Measurements from ENCODE around the gene VRK3. TPM values are rescaled to one million over a fixed set of nuclear protein-coding genes. Genes with fewer than 3 reads are reported as not detected.

VRK3 gene
- total and polyA plus RNA-seq, 3 donors from 2014 or later, result 143 to 375 (median 237) TPM

DNA sequence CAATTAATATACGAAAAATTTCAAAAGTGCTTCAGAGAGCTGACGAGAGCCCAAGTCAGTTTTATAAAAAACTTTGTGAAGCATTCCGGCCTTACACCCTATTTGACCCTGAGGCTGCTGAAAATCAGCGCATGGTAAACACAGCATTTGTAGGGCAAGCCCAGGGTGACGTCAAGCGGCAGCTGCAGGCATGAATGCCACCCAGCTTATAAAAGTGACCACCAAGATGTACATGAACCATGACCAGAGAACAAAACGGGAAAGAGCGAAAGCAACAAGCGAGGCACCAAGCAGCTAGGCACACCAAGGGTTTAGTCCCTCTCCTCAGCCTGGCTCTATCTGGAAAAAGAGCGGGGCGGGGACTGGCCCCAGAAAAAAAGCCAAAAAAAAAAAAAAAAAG, 70.2 kb downstream of the VRK3 start:
- H3K36me3 ChIP-seq (ENCODE audit: low read depth, missing control alignments), result no peaks in the 10 kb centered on the region
- DNase-seq, result no peak
- intact Hi-C loops (cut with DNase I; ENCODE audit: low total_unique reads), result no loop called here
- no peaks in the 10 kb centered on the region for H3K27me3 ChIP-seq
- H3K4me1 ChIP-seq, result peaks cover 35% of the 10 kb centered on the region
- no peaks in the 10 kb centered on the region for H3K9me3 ChIP-seq
- no peak overlapping the region for H3K4me3 ChIP-seq
- TF ChIP-seq, protein P1, sequence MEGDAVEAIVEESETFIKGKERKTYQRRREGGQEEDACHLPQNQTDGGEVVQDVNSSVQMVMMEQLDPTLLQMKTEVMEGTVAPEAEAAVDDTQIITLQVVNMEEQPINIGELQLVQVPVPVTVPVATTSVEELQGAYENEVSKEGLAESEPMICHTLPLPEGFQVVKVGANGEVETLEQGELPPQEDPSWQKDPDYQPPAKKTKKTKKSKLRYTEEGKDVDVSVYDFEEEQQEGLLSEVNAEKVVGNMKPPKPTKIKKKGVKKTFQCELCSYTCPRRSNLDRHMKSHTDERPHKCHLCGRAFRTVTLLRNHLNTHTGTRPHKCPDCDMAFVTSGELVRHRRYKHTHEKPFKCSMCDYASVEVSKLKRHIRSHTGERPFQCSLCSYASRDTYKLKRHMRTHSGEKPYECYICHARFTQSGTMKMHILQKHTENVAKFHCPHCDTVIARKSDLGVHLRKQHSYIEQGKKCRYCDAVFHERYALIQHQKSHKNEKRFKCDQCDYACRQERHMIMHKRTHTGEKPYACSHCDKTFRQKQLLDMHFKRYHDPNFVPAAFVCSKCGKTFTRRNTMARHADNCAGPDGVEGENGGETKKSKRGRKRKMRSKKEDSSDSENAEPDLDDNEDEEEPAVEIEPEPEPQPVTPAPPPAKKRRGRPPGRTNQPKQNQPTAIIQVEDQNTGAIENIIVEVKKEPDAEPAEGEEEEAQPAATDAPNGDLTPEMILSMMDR (IDR thresholded peaks at IDR 0.05), result no peak
- no peak for TF ChIP-seq POLR2A (IDR thresholded peaks at IDR 0.05)
- 32 to 38% methylated on average over 11 of the region's 11 CpGs for WGBS, 2 donors
- H3K27ac ChIP-seq, result peak overlapping the region in 1 of 2 donors; percentile 25

DNA sequence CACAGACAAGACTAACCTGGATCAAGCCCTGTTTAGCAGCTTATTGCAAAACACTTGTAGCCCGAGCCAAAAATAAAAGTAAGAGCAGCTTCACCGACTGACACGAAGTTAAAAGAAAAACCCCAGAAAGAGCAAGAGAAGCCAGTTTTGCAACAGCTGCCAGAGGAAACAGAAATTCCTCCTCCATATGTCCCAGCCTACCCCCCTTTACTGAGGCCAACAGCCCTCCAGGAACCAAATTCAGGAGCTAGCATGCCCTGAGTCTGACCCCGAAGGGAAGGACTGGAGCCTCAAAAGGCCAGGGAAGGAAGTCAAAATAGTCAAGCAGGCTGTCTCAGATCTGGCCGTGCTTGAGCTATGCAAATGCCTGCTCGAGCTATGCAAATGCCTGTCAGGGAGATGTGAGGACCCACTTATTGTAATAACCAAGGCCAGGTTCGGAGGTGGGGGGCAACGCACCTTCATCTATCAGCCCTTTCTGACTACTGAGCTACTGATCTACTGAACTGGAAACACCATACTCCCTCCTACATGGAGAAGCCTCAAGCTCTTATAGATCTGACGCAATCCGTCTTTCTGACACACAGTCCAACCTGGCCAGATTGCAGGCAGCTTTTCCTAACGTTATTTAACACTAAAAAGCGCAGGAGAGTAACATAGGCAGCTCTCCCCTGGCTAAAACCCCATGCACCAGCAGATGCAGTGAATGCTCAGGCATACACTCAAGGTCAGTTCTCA, 70.9 kb downstream of the VRK3 start:
- Histone ChIP-seq H3K4me3 (no peak overlapping the region), H3K27me3 (no peaks in the 10 kb centered on the region), H3K27ac (peak overlapping the region; percentile 21 to 60), H3K4me1 (peaks cover 35% of the 10 kb centered on the region), H3K36me3 (ENCODE audit: low read depth, missing control alignments) (no peaks in the 10 kb centered on the region), H3K9me3 (no peaks in the 10 kb centered on the region)
- no peak for TF ChIP-seq POLR2A (IDR thresholded peaks at IDR 0.05)
- TF ChIP-seq, protein P1 (IDR thresholded peaks at IDR 0.05), result no peak
- WGBS, 2 donors, result 21 to 32% methylated on average over 12 of the region's 12 CpGs
- DNase-seq, result peak; percentile 36
- intact Hi-C loops (cut with DNase I; ENCODE audit: low total_unique reads), result no loop called here

DNA sequence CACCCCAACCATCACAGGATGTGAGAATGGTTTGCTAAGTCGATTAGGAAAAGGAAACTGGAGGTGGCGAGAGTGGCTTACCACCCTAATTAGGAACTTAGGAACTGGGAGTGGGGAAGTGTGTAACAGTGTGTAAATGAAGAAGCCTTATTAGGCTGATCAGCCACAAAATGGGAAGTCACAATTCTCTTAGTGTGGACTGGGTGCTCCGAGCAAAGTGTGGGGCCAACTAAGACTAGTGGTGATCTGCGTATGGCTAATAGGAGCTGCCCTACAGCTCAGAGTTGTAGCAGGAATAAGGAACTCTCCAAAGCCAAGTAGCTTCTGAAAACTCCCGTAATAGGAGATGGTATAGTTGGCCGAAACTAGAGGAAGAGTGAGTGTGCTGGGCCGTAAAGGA, 71.8 kb downstream of the VRK3 start:
- TF ChIP-seq, protein P1 (IDR thresholded peaks at IDR 0.05), result no peak
- TF ChIP-seq POLR2A (IDR thresholded peaks at IDR 0.05), result no peak
- intact Hi-C loops (cut with DNase I; ENCODE audit: low total_unique reads), result no loop called here
- Histone ChIP-seq H3K4me1 (peaks cover 35% of the 10 kb centered on the region), H3K27ac (peak overlapping the region in 1 of 2 donors; percentile 60), H3K27me3 (no peaks in the 10 kb centered on the region), H3K9me3 (no peaks in the 10 kb centered on the region), H3K4me3 (no peak overlapping the region), H3K36me3 (ENCODE audit: low read depth, missing control alignments) (no peaks in the 10 kb centered on the region)
- DNase-seq, result no peak
- 38 to 56% methylated on average over 7 of the region's 7 CpGs for WGBS, 2 donors

DNA sequence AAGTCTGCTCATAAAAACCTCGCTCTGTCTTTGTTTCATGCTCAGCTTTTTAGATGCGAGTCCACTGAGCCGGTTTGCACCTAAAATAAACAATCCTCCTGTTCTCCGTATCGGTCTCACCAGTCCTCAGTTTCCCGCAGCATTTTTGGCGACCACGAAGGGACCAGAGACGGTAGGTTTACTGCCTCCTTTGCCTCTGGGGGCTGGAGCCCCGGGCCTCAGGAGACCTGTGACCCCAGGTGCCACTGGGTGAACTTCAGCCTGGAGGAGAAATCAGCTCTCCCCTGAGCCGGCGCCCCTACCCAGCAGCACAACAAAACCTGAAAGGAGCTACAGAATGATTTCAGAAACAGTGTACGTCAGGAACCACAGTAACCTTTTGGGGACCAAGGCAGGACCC, 72.3 kb downstream of the VRK3 start:
- intact Hi-C loops (cut with DNase I; ENCODE audit: low total_unique reads), result no loop called here
- DNase-seq, result no peak
- Histone ChIP-seq H3K9me3 (no peaks in the 10 kb centered on the region), H3K36me3 (ENCODE audit: low read depth, missing control alignments) (no peaks in the 10 kb centered on the region), H3K27ac (peak overlapping the region in 1 of 2 donors; percentile 60), H3K4me3 (no peak overlapping the region), H3K27me3 (no peaks in the 10 kb centered on the region), H3K4me1 (peaks cover 35% of the 10 kb centered on the region)
- no peak for TF ChIP-seq POLR2A (IDR thresholded peaks at IDR 0.05)
- TF ChIP-seq, protein P1 (IDR thresholded peaks at IDR 0.05), result no peak
- WGBS, 2 donors, result 39 to 69% methylated on average over 13 of the region's 13 CpGs

DNA sequence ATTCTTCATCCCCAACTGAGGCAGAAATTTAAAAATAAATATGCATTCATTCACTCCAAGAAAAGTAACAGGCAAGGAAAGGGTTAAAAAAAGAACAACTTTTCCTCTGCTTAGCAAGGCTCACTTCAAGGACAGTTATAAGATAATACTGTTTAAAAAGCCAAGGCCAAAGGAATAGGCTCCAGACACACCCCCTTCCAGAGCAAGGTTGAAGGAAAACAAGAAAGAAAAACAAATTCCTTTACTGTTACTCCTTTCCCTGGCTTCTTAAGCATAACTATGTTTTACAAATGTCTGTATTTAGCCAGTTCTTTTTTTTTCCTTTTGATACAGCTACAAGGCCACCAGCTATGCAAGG, 72.7 kb downstream of the VRK3 start:
- Histone ChIP-seq H3K36me3 (ENCODE audit: low read depth, missing control alignments) (no peaks in the 10 kb centered on the region), H3K4me3 (no peak overlapping the region), H3K27me3 (no peaks in the 10 kb centered on the region), H3K27ac (no peak overlapping the region), H3K4me1 (peaks cover 35% of the 10 kb centered on the region), H3K9me3 (no peaks in the 10 kb centered on the region)
- intact Hi-C loops (cut with DNase I; ENCODE audit: low total_unique reads), result no loop called here
- TF ChIP-seq POLR2A (IDR thresholded peaks at IDR 0.05), result no peak
- TF ChIP-seq, protein P1 (IDR thresholded peaks at IDR 0.05), result no peak
- no peak for DNase-seq

All from testis (tissue), 3 donors.